GM12892 (cell line): ENCODE results near the gene C10orf90.

ENCODE experiments used
- POLR2A ChIP-seq: IDR thresholded peaks from 2 replicates; pipeline ENCODE4 v1.6.1; 2011; ENCODE audit warnings: low read depth, low read length, control low read depth
- POLR2AphosphoS5 ChIP-seq: IDR thresholded peaks from 2 replicates; pipeline ENCODE4 v1.6.1; 2011; ENCODE audit warnings: low read depth, low read length, control low read depth

- TF ChIP-seq POLR2A (no peak), POLR2AphosphoS5 (no peak)
These were observed 4.4 kb upstream of the C10orf90 start for GRCh38 chr10:126674741-126675515.
